Measurements from ENCODE around the gene SLC39A3. TPM values are rescaled to one million over a fixed set of nuclear protein-coding genes. Genes with fewer than 3 reads are reported as not detected.
"Not testable (repeated sequence)": the region's sequence is repeated elsewhere in the genome, so short reads cannot be mapped to it uniquely, and the experiment has no call there.

The SLC39A3 gene
- total RNA-seq, 1 donor from 2014 or later = 36.5 TPM

DNA sequence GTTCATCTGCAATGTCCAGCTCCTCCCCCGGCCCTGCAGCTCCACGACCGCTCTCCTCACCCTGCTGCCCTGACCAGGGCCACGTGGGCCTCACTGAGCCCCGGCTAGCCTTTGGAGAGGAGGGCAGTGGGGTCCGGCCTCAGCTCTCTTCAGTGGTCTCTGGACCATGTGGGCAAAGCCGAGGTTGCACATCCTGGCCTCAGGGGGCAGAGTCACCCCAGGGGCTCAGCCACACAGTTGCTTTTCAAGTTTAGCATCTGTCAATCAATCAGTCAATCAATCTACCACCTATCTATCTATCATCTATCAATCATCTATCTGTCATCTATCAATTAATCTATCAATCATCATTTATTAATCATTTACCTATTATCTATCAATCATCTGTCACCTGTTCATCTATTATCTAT, 15.7 kb downstream of the SLC39A3 start:
- DNase-seq (ENCODE audit: extremely low read depth, low read depth, low spot score) = no peak

DNA sequence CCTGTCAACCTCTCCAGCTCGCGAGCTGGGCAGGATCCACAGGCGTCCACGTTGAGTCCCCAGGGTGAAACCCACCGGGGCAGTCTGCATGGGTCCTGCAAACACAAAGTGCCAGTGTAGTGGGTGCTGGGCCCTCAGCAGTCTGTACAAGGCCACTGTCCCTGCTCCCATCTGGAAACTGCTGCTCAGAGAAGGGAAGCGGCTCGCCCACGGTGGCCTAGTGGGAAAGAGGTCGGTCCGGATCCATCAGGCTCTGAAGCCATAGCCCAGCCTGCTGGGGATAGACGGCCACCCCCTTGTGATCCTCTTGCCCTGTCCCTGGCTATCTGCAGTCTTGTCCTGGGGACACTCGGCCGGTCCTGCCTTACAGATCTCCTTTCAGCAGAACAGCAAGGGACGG, 16.1 kb downstream of the SLC39A3 start:
- DNase-seq (ENCODE audit: extremely low read depth, low read depth, low spot score) = no peak

DNA sequence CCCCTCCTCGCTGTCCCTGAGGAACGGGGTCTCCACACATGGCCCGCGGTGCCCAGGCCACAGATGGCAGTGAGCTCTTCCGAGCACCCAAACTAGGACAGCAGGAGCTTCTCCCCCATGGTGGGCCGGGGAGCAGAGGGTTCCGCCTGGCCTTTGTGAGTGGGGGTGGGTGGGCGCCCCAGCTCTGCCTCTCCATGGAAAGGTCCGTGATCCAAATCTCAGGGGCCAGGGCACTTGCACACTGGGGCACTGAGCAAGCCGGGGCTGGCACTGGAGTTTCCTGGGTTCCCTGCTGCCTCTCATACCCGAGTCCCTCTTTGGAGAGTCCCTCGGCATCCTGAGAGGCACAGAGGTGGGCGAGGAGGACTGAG, 16.5 kb downstream of the SLC39A3 start:
- DNase-seq (ENCODE audit: extremely low read depth, low read depth, low spot score) = no peak

DNA sequence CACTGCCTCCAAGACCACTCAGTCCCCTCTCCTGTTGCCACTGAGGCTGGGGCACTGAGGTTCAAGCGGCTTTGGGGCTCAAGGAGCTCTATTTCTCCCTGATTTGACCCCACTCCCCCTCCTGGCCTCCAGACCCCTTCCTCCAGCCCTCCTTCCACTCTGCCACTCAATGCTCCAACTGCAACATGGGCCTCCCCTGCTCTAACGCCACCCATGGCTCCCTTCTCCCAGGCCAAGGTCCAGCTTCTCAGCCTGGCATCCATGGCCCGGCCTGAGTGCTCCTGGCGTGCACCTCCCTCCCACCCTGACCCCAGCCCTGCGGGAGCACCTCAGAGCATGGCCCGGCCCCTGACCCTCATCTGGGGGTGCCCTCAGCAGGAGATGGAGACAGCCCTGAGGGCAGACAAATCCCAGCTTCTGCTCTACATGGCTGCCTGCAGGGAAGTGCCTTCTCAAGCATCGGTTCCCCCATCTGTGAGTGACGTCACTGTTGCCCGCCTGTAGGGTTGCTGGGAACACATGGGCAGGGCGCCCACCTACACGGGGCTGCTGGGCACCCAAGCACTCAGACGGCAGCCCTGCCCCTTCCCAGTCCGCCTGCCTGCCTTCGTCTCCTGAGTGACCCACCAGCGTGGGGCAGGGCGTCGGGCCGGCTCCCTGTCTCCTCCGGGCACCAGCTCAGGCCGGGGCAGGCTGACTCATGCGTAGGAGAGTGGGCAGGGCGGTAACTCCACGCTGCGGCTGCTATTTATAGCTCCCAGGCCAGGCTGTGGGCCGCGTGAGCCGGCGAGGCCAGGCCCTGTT, 17.1 kb downstream of the SLC39A3 start:
- DNase-seq (ENCODE audit: extremely low read depth, low read depth, low spot score) = no peak

DNA sequence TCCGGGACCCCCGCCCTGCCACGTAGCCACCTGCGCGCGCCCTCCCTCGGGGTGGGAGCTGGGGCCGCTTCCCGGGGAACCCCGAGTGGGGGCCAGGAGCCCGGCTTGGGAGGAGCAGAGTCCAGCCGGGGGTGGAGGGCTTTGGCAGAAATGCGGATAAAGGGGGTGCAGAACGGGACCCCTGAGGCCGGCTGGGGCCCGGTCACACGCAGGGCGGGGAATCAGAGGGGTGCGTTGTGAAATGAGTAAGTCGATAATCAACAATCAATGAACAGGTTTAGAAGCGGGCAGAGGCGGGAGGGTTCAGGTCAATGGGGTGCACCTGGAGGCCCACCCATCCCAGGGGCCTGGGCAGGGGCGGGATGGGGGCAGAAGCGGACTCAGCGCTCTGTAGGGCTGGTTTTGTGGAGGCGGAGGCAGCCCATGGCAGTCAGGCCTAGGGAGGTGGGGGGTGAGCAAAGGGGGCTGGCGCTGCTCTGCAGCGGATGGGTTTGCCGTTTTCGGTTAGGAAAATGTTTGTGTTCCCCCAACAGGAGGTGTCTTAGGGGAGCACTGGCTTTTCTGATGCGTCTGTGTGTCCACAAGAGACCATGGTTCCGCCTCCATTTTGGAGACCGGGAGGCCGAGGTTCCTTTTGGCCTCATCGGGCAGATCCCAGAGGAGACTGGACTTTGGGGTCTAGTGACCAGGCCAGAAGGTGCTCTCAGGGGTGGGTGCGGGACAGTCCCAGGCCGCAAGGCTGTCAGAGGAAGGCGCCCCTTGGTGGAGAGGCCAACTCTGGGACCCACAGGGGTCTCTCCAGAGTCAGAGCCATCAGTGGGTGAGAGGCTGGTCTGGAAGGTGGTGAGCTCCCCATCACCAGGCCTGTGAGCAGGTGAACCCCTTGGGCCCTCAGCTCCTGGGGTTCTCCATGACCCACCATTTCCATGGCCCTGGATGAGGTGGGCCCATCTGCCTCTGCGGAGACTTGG, 18.0 kb downstream of the SLC39A3 start:
- DNase-seq (ENCODE audit: extremely low read depth, low read depth, low spot score) = no peak

DNA sequence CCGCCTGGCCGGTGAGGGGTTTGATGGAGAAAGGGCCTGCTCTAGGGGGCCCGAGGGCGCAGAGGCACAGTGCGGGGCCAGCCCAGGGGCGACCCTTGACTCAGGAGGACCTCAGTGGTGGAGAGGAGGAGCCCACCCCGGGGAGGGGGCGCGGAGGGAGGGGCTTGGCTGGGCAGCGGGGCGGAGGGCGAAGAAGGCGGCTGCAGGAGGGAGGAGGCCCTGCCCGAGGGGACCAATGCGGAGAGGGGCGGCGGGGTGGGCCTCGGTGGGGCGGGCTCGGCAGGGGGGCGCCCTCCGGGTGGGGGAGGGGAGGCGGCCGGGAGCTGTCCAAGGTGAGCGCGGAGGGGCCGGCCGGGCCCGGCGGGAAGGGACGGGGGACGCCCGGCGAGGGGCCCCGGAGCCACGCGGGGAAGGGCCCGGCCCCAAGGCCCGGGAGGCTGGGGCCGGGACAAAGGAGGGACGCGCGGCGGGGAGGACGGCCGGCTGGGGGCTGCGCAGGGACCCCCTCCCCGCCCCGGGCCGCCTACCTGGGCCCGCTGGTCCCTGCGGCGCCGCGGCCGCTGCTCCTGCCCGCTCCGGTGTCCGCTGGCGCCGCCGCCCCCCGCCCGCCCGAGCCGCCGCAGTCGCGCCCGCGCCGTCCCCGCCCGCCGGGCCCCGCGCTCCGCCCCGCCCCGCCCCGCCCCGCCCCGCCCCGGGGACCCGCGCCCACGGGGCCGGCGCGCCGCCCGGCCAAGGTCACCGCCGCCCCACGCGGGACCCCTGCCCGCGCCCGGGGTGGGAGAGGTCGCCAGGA, 18.8 kb downstream of the SLC39A3 start, which contains the start of gene DIRAS1:
Gene DIRAS1 (minus strand): TSS at position 596 of the 793 bp plus-strand sequence. CDS start 3,566 bp downstream, outside the sequence.
- DNase-seq (ENCODE audit: extremely low read depth, low read depth, low spot score) = no peak

DNA sequence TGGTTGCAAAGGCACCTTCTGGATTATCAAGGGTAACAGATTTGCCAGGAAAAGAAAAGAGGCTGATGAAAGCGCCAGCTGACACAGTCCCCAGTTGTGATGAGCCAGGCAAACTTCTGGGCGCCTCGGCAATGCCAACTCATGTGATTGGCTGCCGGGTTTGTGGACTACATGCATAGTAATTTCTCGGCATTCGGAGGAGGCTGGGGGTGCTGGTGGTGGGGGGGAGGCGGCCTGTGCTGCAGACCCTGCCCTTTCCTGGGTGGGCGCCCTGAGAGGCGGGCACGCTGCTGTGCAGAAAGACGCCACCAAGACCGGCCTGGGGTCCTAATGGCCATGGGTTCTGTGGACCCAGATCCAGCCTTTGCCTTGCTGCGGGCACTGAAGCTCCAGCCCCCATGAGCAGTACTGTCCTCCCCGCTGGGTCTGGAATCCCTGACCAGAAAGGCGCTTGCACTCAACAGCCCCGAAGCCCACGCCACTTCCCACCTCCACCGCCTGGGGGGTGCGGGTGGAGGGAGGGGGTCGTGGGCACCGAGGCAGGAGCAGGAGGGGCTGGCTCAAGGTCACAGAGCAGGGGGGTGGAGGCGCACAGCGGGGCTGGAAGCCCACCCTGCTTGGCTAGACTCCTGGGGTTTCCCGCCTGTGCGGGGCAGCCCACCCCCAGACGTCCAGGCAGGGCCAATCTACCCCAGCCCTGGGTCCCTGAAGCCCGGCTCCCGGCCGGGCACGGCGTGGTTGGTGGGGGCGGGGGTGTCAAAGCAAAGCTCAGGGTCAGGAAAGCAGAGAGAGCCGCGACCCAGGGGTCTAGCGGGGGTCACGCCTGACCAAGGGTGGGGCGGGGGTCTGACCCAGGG, 19.7 kb downstream of the SLC39A3 start:
- DNase-seq (ENCODE audit: extremely low read depth, low read depth, low spot score) = no peak

DNA sequence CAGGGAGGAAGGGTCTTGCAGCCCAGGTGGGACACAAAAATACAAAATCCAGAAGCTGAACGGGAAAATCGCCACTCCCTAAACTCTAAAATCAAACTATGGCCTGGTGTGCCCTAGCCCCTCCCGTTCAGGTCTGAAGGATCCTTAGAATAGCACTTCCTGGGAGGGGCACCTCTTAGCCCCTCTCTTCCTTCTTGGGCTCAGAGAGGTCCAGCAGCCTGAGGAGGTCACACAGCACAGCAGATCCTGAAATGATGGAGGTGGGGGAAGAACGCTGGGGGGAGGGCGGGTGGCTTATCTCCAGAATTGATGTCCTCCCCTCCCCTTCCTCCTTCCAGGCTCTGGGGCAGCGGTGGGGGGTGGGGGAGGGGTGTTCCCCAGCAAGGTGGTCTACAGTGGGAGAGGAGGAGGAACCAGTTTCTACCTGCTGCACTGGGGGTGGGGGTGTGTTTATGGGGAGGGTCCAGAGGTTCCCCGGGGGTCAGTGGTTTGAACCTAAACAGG, 20.5 kb downstream of the SLC39A3 start:
- DNase-seq (ENCODE audit: extremely low read depth, low read depth, low spot score) = no peak

DNA sequence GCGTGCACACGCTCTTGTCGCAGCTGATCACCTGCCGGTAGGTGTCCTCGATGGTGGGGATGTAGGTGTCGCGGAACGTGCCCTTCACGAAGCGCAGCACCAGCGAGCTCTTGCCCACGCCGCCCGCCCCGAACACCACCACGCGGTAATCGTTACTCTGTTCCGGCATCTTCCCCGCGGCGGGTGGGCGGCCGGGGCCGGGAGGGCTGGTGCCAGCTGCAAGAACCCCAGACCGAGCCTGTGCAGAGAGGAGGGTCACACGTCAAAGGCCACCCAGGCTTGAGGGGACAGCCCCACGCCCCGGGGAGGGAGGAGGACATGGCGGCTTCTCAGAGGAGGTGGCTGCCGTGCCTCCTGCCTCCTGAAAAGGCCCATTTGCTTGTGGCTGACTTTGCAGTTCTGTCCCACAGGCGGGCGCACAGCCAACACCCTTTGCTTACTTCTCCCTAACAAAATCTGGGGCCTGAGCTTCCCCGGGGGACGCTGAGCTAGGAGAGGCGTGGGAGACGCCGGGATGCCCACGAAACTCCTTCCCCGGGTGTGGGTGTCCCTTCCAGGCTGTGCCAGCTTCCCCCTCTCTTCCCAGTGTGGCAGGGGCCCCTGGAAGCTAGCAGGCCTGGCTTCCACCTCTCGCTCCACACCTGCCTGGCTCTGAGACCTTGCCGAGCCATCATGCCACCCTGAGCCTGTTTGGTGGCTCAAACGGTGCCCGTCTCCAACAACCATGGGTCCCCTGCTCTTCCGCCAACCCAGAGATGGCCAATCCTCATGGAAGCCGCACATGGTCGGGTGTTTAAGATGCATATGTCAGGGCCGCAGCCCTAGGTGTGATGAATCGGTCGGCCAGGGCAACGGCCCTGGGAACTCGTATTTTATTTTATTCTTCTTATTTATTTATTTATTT, 21.9 kb downstream of the SLC39A3 start:
- DNase-seq (ENCODE audit: extremely low read depth, low read depth, low spot score) = no peak

DNA sequence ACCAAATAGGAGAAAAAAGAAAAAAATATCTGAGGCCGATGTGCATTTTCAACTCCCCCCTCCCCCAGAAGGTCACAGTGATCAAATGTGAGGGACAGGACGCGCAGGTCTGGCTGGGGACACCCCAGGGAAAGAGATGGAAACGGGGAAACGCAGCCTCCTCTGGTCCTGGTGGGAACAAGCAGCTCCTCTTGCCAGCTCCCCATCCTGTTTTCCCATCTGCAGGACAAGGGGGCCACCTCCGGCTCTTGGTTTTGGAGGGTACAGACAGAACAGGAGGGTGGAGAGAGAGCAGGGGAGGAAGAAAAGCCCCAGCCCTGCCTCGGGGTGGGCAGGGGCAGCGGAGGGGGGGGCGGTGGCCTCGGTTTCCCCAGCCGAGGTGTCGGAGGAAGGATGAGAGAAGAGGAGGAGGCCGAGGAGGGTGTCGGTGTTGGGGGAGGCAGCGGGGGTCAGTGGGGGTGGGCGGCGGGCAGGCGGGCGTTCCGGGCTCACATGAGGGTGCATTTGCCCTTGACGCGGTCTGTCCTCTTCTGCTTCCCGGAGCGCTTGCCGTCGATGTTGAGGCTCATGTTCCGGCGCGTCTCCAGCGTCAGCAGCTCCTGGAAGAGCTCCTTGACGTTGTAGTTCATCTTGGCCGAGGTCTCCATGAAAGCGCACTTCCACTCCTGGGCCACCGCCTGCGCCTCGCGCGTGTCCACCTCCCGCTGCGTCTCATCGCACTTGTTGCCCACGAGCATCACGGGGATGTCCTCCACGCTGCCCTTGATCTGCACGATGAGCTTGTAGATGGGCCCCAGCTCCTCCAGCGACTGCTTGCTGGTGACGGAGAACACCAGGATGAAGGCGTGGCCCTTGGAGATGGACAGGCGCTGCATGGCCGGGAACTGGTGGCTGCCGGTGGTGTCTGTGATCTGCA, 22.8 kb downstream of the SLC39A3 start:
- DNase-seq (ENCODE audit: extremely low read depth, low read depth, low spot score) = no peak

DNA sequence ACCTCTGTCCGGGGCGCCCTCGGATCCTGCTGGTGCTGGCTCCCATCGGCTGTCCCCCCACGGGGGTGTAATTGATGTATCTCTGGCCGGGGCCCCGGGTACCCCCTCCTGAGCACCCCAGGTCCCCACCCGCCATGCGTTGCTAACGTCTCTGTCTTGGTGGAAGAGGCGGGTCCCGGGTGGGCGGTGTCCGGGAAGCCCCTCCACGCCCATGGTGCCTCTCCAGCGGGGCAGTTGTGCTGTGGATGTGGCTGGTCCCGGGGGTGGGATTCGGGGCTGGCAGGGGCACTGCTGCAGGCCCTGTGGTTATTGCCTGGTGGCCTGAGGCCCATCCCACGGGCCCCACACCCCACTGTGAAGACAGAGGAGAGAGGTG, 23.6 kb downstream of the SLC39A3 start:
- no peak for DNase-seq (ENCODE audit: extremely low read depth, low read depth, low spot score)

DNA sequence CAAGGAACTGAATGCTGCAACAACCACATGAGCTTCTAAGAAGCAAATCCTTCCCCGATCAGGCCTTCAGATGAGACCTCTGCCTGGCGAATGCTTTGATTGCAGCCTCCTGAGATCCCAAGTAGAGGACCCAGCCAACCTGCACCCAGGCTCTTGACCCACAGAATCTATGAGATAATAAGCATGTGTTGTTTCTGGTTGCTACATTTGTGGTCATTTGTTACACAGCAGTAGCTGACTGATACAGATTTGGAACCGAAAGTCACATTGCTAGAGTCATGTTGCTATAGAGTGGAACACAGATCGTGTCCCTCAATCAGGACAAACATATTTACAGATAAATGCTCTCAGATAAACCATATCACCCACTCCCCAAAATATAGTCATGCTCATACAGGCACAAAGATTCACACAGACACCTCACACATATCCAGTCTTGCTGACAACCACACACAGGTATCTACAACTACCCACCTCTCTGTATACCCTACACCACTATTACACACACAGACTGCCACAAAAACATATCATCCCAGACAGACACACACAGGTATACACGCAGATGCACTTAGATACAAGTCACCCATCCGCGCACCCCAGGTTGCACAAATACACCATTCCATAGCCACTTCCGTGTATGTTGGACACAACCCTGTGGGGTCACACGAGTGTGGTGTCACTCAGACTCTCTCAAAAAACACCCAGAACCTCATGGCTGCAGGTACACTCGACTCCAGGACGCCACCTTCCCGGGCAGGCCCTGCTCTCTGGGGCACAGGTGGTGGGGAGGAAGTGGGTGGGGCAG, 24.1 kb downstream of the SLC39A3 start:
- no peak for DNase-seq (ENCODE audit: extremely low read depth, low read depth, low spot score)

DNA sequence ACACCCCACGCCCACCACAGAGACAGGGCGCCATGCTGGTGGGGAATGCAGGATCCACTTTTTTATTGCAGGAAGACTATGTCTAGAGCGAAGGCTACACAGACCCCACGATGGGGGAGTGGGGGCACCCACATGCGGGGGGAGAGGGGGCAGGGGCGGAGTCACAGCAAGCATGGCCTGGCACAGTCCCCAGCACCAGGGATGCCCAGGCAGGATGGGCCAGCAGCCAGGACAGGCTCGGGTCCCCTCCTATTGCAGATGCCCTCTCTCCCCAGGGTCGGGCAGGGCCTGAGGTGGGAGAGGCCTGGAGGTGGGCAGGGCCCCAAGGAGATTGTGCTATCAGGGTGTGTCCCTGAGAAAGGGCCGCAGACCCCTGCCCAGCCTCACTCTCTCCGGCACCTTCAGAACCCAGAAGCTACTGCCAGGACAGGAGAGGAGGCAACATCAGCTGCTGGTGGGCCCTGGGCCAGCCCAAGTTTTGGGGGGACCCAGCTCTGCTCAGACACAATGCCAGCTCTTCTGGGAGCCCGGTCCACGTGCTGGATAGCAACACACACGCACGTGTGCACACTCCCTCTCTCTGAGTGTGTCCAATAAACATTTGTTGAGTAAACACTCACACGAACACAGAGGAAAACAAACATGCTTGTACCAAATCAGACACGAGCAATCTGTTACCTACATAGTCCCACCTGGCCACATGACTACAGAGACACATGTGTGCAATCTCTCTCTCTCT, 25.1 kb downstream of the SLC39A3 start:
- DNase-seq (ENCODE audit: extremely low read depth, low read depth, low spot score) = no peak

DNA sequence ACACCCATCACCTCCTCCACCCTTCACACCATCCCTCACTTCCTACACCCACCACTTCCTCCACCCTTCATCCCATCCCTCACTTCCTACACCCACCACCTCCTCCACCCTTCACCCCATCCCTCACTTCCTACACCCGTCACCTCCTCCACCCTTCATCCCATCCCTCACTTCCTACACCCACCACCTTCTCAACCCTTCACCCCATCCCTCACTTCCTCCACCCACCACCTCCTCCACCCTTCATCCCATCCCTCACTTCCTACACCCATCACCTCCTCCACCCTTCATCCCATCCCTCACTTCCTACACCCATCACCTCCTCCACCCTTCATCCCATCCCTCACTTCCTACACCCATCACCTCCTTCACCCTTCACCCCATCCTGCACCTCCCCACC, 25.7 kb downstream of the SLC39A3 start:
- not testable (repeated sequence) for DNase-seq (ENCODE audit: extremely low read depth, low read depth, low spot score)

DNA sequence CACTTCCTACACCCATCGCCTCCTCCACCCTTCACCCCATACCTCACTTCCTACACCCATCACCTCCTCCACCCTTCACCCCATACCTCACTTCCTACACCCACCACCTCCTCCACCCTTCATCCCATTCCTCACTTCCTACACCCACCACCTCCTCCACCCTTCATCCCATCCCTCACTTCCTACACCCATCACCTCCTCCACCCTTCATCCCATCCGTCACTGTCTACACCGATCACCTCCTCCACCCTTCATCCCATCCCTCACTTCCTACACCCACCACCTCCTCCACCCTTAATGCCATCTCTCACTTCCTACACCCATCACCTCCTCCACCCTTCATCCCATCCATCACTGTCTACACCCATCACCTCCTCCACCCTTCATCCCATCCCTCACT, 26.6 kb downstream of the SLC39A3 start:
- DNase-seq (ENCODE audit: extremely low read depth, low read depth, low spot score) = not testable (repeated sequence)

DNA sequence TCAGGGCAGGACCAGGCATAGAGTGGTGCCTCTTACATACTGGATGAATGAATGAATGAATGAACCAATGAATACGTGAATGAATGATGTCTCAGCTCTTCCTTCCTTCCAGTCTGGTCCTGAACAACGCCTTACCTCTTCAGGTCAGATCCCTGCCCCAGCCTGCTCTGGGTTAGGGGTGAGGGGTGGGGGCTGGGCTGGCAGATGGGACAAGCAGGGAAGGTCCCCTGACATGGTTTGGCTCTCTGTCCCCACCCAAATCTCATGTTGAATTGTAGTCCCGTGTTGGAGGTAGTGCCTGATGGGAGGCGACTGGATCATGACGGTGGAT, 28.0 kb downstream of the SLC39A3 start:
- DNase-seq (ENCODE audit: extremely low read depth, low read depth, low spot score) = no peak
